ENCODE data around the gene CCDC47.

CCDC47 gene

DNA sequence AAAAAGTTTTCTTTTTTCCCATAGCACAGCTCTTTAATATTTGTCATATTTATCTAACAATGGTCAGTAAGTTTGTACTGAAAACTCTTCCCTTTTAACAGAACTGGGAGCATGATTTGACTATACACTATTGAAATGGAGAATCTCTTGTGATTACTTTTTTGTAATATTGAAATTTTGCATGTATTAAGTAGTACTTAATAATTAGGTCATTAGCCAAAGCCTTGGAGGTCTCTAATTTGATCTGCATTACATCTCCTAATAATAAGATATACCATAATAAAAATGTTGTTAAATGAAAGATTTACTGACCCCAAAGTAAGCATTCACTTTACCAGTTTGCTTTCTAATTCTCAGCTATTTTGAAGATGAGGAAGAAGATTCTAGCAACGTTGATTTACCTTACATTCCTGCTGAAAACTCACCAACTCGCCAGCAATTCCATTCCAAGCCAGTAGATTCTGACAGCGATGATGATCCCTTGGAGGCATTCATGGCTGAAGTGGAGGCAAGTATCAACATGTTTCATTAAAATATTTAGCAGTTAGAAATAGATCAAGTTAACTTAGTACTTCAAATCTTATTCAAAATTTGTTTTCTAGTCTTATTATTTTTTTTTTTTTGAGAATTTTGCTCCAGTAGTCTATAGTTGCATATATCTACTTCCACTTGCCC is 18.8 kb upstream of the CCDC47 start:
- no peak for DNase-seq
- intact Hi-C loops (cut with DNase I; ENCODE audit: low total_unique reads) = no loop called here
- no peaks in the 10 kb centered on the region for H3K27me3 ChIP-seq
- no peak overlapping the region for H3K27ac ChIP-seq
- H3K9me3 ChIP-seq = no peaks in the 10 kb centered on the region
- no peak for TF ChIP-seq CTCF (IDR thresholded peaks at IDR 0.05)
- H3K4me3 ChIP-seq = no peak overlapping the region
- peaks cover 69 to 98% (median 85%) of the 10 kb centered on the region in 3 donors for H3K36me3 ChIP-seq
- H3K4me1 ChIP-seq = no peaks in the 10 kb centered on the region

GRCh38 chr17:63790057-63790456 is 16.7 kb upstream of the CCDC47 start:
- Histone ChIP-seq H3K9me3 (no peaks in the 10 kb centered on the region), H3K4me3 (no peak overlapping the region), H3K4me1 (peaks cover 0 to 4% (median 0%) of the 10 kb centered on the region in 4 donors), H3K27me3 (no peaks in the 10 kb centered on the region), H3K27ac (no peak overlapping the region), H3K36me3 (peaks cover 48 to 88% (median 75%) of the 10 kb centered on the region in 3 donors)
- TF ChIP-seq CTCF (IDR thresholded peaks at IDR 0.05) = no peak
- no peak for DNase-seq
- intact Hi-C loops (cut with DNase I; ENCODE audit: low total_unique reads) = no loop called here

- TF ChIP-seq CTCF (IDR thresholded peaks at IDR 0.05) = no peak
- DNase-seq = no peak
- intact Hi-C loops (cut with DNase I; ENCODE audit: low total_unique reads) = no loop called here
- Histone ChIP-seq H3K9me3 (no peaks in the 10 kb centered on the region), H3K27ac (no peak overlapping the region), H3K36me3 (peaks cover 29 to 64% (median 49%) of the 10 kb centered on the region in 3 donors), H3K4me1 (peaks cover 0 to 13% (median 4%) of the 10 kb centered on the region in 4 donors), H3K4me3 (no peak overlapping the region), H3K27me3 (no peaks in the 10 kb centered on the region)
Measured at GRCh38 chr17:63786971-63787711, 13.7 kb upstream of the CCDC47 start.

DNA sequence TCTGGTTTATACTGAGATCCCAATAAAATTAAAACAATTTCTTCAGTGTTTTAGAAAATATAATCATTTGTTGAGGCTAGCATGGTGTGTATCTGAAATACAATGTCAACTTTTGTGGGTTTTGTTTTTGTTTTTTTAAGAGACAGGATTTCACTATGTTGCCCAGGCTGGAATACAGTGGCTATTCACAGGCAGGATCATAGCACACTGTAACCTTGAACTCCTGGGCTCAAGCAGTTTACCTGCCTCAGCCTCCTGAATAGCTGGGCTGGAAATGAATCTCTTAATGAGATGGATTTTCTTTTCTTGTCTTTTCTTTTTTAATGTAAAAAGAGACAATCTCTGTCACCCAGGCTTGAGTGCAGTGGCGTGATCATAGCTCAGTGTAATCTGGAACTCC is 12.7 kb upstream of the CCDC47 start:
- no peak for TF ChIP-seq CTCF (IDR thresholded peaks at IDR 0.05)
- DNase-seq = no peak
- H3K27me3 ChIP-seq = no peaks in the 10 kb centered on the region
- no peaks in the 10 kb centered on the region for H3K9me3 ChIP-seq
- H3K4me3 ChIP-seq = no peak overlapping the region
- H3K27ac ChIP-seq = no peak overlapping the region
- intact Hi-C loops (cut with DNase I; ENCODE audit: low total_unique reads) = no loop called here
- peaks cover 0 to 14% (median 5%) of the 10 kb centered on the region in 4 donors for H3K4me1 ChIP-seq
- H3K36me3 ChIP-seq = peaks cover 29 to 56% (median 38%) of the 10 kb centered on the region in 3 donors

- Histone ChIP-seq H3K27me3 (no peaks in the 10 kb centered on the region), H3K9me3 (no peaks in the 10 kb centered on the region), H3K27ac (no peak overlapping the region), H3K4me1 (peaks cover 0 to 19% (median 7%) of the 10 kb centered on the region in 4 donors), H3K36me3 (peaks cover 28 to 51% (median 34%) of the 10 kb centered on the region in 3 donors), H3K4me3 (no peak overlapping the region)
- no peak for DNase-seq
- TF ChIP-seq CTCF (IDR thresholded peaks at IDR 0.05) = no peak
- intact Hi-C loops (cut with DNase I; ENCODE audit: low total_unique reads) = no loop called here
Measured at GRCh38 chr17:63785556-63785955, 12.2 kb upstream of the CCDC47 start.

All from tibial artery (tissue), 4 donors.